Endothelial cell of umbilical vein (primary cell): ENCODE data around the gene ANGPT4. TPM values are rescaled to one million over a fixed set of nuclear protein-coding genes. Genes with fewer than 3 reads are reported as not detected.

Experiments
- BruUV-seq: library from RNA; stranded (reverse); fragments of 400-500 nt; replicated peaks from 2 replicates; lab custom pipeline; 2021; lab: Mats Ljungman, UMichigan
- CTCF ChIA-PET: fragments of 300-600, 350-600 bp; sonication (Branson Sonifier 250); formaldehyde crosslinking; loops from one replicate; lab custom pipeline; 2021; ENCODE audit warnings: antibody characterized with exemption, inconsistent platforms; lab: Charles Lee
- POLR2A ChIA-PET: fragments of 300-600, 350-600 bp; sonication (Branson Sonifier 250); formaldehyde crosslinking; loops from one replicate; lab custom pipeline; 2021; ENCODE audit warnings: antibody characterized with exemption, inconsistent platforms; lab: Charles Lee
- DNase-seq: peaks from one replicate; pipeline ENCODE4 v3.0.0-alpha.2; 2011; ENCODE audit warnings: low read depth, low spot score
- FAIRE-seq: peaks from 2 replicates; lab custom pipeline; 2011; peaks lifted over from hg19 to GRCh38; lab: Jason Lieb, UNC
- H2AFZ ChIP-seq: 2 replicates; pipeline ENCODE4 v1.6.0; 2012; ENCODE audit warnings: low read depth, low read length, control low read depth, inconsistent platforms
- H3K27ac ChIP-seq: 2 replicates; pipeline ENCODE4 v1.5.1; 2011; ENCODE audit warnings: low read depth, mild to moderate bottlenecking, control low read depth, low read length, moderate library complexity; ENCODE audit not compliant: insufficient read depth
- H3K27me3 ChIP-seq, 2 experiments: 2 replicates each; pipeline versions ENCODE4 v1.6.0 to v1.6.1; 2011; ENCODE audit warnings: low read length in 2 of 2, mixed read lengths in 1 of 2; ENCODE audit not compliant: control insufficient read depth in 2 of 2, insufficient read depth in 2 of 2
- H3K36me3 ChIP-seq, 2 experiments: 2 replicates in 1 of 2; 3 replicates in 1 of 2; pipeline ENCODE4 v1.5.1; 2011; ENCODE audit warnings: low read length in 2 of 2, mild to moderate bottlenecking in 1 of 2, moderate library complexity in 1 of 2; ENCODE audit not compliant: control insufficient read depth in 2 of 2, insufficient read depth in 2 of 2; ENCODE audit errors: extremely low read depth in 1 of 2
- H3K4me1 ChIP-seq: 3 replicates; pipeline ENCODE4 v1.5.1; 2011; ENCODE audit warnings: mild to moderate bottlenecking, low read length; ENCODE audit not compliant: control insufficient read depth, insufficient read depth; ENCODE audit errors: extremely low read depth
- H3K4me2 ChIP-seq: 2 replicates; pipeline ENCODE4 v1.6.1; 2011; ENCODE audit warnings: low read length, control low read depth, mixed read lengths; ENCODE audit not compliant: insufficient read depth
- H3K4me3 ChIP-seq, 3 experiments: fragments of 200-600 bp in 1 of 3; sonication (generic), shearing (Covaris generic) in 1 of 3; replicated peaks in 1 of 3; 2 replicates each; pipeline ENCODE4 v1.5.1; 2011 to 2016; ENCODE audit warnings: control low read depth in 3 of 3, low read length in 3 of 3, mild to moderate bottlenecking in 2 of 3, inconsistent platforms in 1 of 3, low read depth in 1 of 3, moderate library complexity in 1 of 3; ENCODE audit not compliant: insufficient read depth in 1 of 3
- H3K79me2 ChIP-seq: 2 replicates; pipeline ENCODE4 v1.6.0; 2012; ENCODE audit warnings: low read length, inconsistent platforms; ENCODE audit not compliant: control insufficient read depth, insufficient read depth
- H3K9ac ChIP-seq: replicated peaks from 2 replicates; pipeline ENCODE3; 2011; ENCODE audit warnings: low read length, control low read depth; ENCODE audit not compliant: insufficient read depth; ENCODE audit errors: extremely low read depth
- H3K9me1 ChIP-seq: replicated peaks from 3 replicates; pipeline ENCODE4 v1.6.0; 2011; ENCODE audit warnings: mild to moderate bottlenecking, low read length; ENCODE audit not compliant: control insufficient read depth, insufficient read depth; ENCODE audit errors: extremely low read depth
- H3K9me3 ChIP-seq: replicated peaks from 2 replicates; pipeline ENCODE4 v1.5.1; 2012; ENCODE audit warnings: low read length, inconsistent platforms; ENCODE audit not compliant: control insufficient read depth, insufficient read depth
- H4K20me1 ChIP-seq: replicated peaks from 2 replicates; pipeline ENCODE3; 2011; ENCODE audit warnings: mild to moderate bottlenecking, low read length; ENCODE audit not compliant: control insufficient read depth, insufficient read depth; ENCODE audit errors: extremely low read depth
- EZH2 ChIP-seq: IDR thresholded peaks from 2 replicates; pipeline ENCODE4 v1.6.1; 2012; ENCODE audit warnings: borderline replicate concordance, low read depth, mild to moderate bottlenecking, moderate library complexity, low read length, inconsistent platforms; ENCODE audit not compliant: severe bottlenecking
- FOS ChIP-seq: IDR thresholded peaks from 2 replicates; pipeline ENCODE4 v1.6.1; 2011; ENCODE audit warnings: mild to moderate bottlenecking, low read length, moderate library complexity, borderline replicate concordance; ENCODE audit not compliant: insufficient read depth
- GATA2 ChIP-seq: IDR thresholded peaks from 2 replicates; pipeline ENCODE4 v1.7.0; 2011; ENCODE audit warnings: low read depth, mild to moderate bottlenecking, moderate library complexity, mixed read lengths, low read length; ENCODE audit not compliant: insufficient read length, insufficient read depth
- JUN ChIP-seq: IDR thresholded peaks from 2 replicates; pipeline ENCODE4 v1.6.1; 2011; ENCODE audit warnings: borderline replicate concordance, low read depth; ENCODE audit not compliant: insufficient read length, insufficient read depth
- MYC ChIP-seq: IDR thresholded peaks from one replicate; pipeline ENCODE4 v1.6.1; 2011; ENCODE audit warnings: mild to moderate bottlenecking, low read depth, low read length
- POLR2A ChIP-seq: IDR thresholded peaks from 2 replicates; pipeline ENCODE4 v1.6.1; 2012; ENCODE audit warnings: low read depth, mild to moderate bottlenecking, control low read depth, low read length
- POLR2AphosphoS5 ChIP-seq: IDR thresholded peaks from 2 replicates; pipeline ENCODE4 v1.6.1; 2012; ENCODE audit warnings: low read depth, mild to moderate bottlenecking, control low read depth, low read length, moderate library complexity; ENCODE audit not compliant: insufficient read depth
- dilution Hi-C: fragments of 300-500 bp; cut with MboI; formaldehyde crosslinking; loops from one replicate; pipeline ENCODE4 v1.15.0; 2019; ENCODE audit warnings: low sequenced_read_pairs; ENCODE audit not compliant: extremely low pct_ligation_motif_present
- intact Hi-C: fragments of 100-400 bp; cut with micrococcal nuclease; formaldehyde crosslinking; loops from one replicate; pipeline ENCODE4 v1.10.0; 2022
- polyA plus RNA-seq, 4 experiments: library from polyadenylated mRNA; depleted of rRNA in 3 of 4; stranded (reverse) in 3 of 4; unstranded in 1 of 4; fragments of >200 nt; gene quantifications; 2 replicates each; pipeline versions ENCODE4 v1.2.1 to v1.2.3, GENCODE V29; 2011 to 2012; ENCODE audit warnings: missing spikeins in 1 of 4
- total RNA-seq: library from RNA; stranded (reverse); gene quantifications from 2 replicates; pipeline ENCODE4 v1.2.3, GENCODE V29; 2021
- TF ChIP-seq, protein P1 (sequence below): IDR thresholded peaks from 2 replicates; pipeline ENCODE4 v1.6.1; 2011; ENCODE audit not compliant: insufficient read depth, insufficient read length
- TF ChIP-seq, protein P2 (sequence below), 2 donors: IDR thresholded peaks; 1 replicate in 1 of 2; 2 replicates in 1 of 2; pipeline ENCODE4 v1.5.1; 2011; ENCODE audit warnings: low read length in 2 of 2, mild to moderate bottlenecking in 2 of 2, moderate library complexity in 2 of 2, control low read depth in 1 of 2, inconsistent platforms in 1 of 2, low read depth in 1 of 2; ENCODE audit not compliant: insufficient read depth in 1 of 2; ENCODE audit errors: extremely low read depth in 1 of 2

The ANGPT4 gene
- total and polyA plus RNA-seq, 2 donors (not counting 3 experiments of a cell fraction or from before 2014, with no cell fraction given) = not detected

GRCh38 chr20:843912-844311 lies 72.2 kb downstream of the ANGPT4 start:
- ChIA-PET POLR2A (interaction anchor here (0.6 to 0.7 kb wide), 2 partner anchors 312 to 907 kb away, joined by 3 to 8 read pairs; no protein-coding TSS in a partner anchor), CTCF (interaction anchor here (0.8 to 1.6 kb wide), 4 partner anchors 10 to 25 kb away, joined by 3 to 11 read pairs (median 6); partner anchors contain the start of gene FAM110A)
- H3K9me1 ChIP-seq = no peaks in the 10 kb centered on the region
- no peaks in the 10 kb centered on the region for H3K27me3 ChIP-seq
- dilution Hi-C loops = no loop called here
- H3K9ac ChIP-seq = no peak overlapping the region
- no peaks in the 10 kb centered on the region for H3K9me3 ChIP-seq
- DNase-seq (no peak), FAIRE-seq (no peak)
- no peak overlapping the region for H3K4me3 ChIP-seq
- TF ChIP-seq EZH2 (no peak), GATA2 (no peak), FOS (no peak), POLR2AphosphoS5 (no peak), POLR2A (no peak), JUN (no peak), MYC (no peak)
- TF ChIP-seq, protein P1, sequence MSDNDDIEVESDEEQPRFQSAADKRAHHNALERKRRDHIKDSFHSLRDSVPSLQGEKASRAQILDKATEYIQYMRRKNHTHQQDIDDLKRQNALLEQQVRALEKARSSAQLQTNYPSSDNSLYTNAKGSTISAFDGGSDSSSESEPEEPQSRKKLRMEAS = no peak
- TF ChIP-seq, protein P2, sequence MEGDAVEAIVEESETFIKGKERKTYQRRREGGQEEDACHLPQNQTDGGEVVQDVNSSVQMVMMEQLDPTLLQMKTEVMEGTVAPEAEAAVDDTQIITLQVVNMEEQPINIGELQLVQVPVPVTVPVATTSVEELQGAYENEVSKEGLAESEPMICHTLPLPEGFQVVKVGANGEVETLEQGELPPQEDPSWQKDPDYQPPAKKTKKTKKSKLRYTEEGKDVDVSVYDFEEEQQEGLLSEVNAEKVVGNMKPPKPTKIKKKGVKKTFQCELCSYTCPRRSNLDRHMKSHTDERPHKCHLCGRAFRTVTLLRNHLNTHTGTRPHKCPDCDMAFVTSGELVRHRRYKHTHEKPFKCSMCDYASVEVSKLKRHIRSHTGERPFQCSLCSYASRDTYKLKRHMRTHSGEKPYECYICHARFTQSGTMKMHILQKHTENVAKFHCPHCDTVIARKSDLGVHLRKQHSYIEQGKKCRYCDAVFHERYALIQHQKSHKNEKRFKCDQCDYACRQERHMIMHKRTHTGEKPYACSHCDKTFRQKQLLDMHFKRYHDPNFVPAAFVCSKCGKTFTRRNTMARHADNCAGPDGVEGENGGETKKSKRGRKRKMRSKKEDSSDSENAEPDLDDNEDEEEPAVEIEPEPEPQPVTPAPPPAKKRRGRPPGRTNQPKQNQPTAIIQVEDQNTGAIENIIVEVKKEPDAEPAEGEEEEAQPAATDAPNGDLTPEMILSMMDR (IDR thresholded peaks at IDR 0.05; ENCODE audit: extremely low read depth in 1 of 2, insufficient read depth in 1 of 2, low read depth in 1 of 2, low read length in 2 of 2) = no peak
- no peak overlapping the region for H3K27ac ChIP-seq
- intact Hi-C loops = loop anchor here (1.0 to 2.0 kb wide), 2 partner anchors 11 to 25 kb away; partner anchors contain the start of gene FAM110A
- no peak overlapping the region for H2AFZ ChIP-seq
- H4K20me1 ChIP-seq = no peaks in the 10 kb centered on the region
- H3K4me1 ChIP-seq = peaks cover 30% of the 10 kb centered on the region
- peaks cover 42% of the 10 kb centered on the region for H3K79me2 ChIP-seq
- BruUV-seq = no TSS peak
- no peak overlapping the region for H3K4me2 ChIP-seq
- no peaks in the 10 kb centered on the region for H3K36me3 ChIP-seq
